Breast epithelium (tissue), 3 donors: ENCODE results near the gene CRCP.

ENCODE experiments used
- CTCF ChIP-seq, 3 donors: fragments of 450-650 bp; IDR thresholded peaks; one replicate each; pipeline ENCODE4 v1.5.1; 2016 to 2017; ENCODE audit warnings: antibody characterized with exemption in 3 of 3, mild to moderate bottlenecking in 3 of 3, moderate library complexity in 3 of 3
- POLR2A ChIP-seq: fragments of 450-650 bp; IDR thresholded peaks from one replicate; pipeline ENCODE4 v1.6.1; 2016; ENCODE audit warnings: antibody characterized with exemption, mild to moderate bottlenecking, moderate library complexity
- POLR2AphosphoS5 ChIP-seq, 3 donors: sonication (generic); formaldehyde crosslinking; IDR thresholded peaks; one replicate each; pipeline ENCODE4 v1.6.1; 2017; ENCODE audit warnings: antibody characterized with exemption in 3 of 3

- TF ChIP-seq CTCF (IDR thresholded peaks at IDR 0.05) (no peak), POLR2AphosphoS5 (IDR thresholded peaks at IDR 0.05) (no peak), POLR2A (no peak)
Observed at GRCh38 chr7:66173856-66174255, 59.2 kb downstream of the CRCP start.
